Caki2 (cell line): Measurements from ENCODE around the gene ATG5. TPM values are rescaled to one million over a fixed set of nuclear protein-coding genes. Genes with fewer than 3 reads are reported as not detected.
"Not testable (repeated sequence)": the region's sequence is repeated elsewhere in the genome, so short reads cannot be mapped to it uniquely, and the experiment has no call there.

Experiments used
- DNase-seq: peaks from one replicate; pipeline ENCODE4 v3.0.0-alpha.2; 2015; ENCODE audit warnings: low read depth
- in situ Hi-C: cut with HindIII; loops from 2 replicates; pipeline ENCODE4 v1.10.0; 2016; ENCODE audit warnings: low sequenced_read_pairs, low pct_unique_long_range_greater_than_20kb, mixed read lengths
- total RNA-seq: library from RNA; depleted of rRNA; stranded (reverse); fragments of >200 nt; shearing (Covaris generic); gene quantifications from 2 replicates; pipeline ENCODE4 v1.2.3, GENCODE V29; 2014; ENCODE audit warnings: low replicate concordance

Gene ATG5
- total RNA-seq, 1 experiment from 2014 or later, result 40.7 TPM

DNA sequence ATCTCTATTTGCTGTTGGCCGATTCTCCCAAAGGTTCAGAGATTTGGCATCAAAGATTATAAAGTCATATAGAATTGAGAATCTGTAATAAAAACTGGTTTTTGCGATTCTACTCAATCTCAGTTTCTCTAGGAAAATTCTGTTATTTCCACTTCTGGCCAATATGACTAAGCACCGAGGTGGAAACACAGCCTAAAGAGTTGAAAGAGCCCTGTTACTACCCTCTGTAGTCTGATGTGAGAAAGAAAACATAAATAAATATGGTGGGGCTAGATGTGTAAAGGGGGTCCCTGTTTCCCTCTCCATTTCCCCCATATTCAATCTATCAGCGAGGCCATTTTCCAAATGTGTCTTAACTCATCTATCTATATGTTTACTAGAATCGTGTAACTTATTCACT lies 156.0 kb downstream of the ATG5 start:
- in situ Hi-C loops, result no loop called here
- no peak for DNase-seq

DNA sequence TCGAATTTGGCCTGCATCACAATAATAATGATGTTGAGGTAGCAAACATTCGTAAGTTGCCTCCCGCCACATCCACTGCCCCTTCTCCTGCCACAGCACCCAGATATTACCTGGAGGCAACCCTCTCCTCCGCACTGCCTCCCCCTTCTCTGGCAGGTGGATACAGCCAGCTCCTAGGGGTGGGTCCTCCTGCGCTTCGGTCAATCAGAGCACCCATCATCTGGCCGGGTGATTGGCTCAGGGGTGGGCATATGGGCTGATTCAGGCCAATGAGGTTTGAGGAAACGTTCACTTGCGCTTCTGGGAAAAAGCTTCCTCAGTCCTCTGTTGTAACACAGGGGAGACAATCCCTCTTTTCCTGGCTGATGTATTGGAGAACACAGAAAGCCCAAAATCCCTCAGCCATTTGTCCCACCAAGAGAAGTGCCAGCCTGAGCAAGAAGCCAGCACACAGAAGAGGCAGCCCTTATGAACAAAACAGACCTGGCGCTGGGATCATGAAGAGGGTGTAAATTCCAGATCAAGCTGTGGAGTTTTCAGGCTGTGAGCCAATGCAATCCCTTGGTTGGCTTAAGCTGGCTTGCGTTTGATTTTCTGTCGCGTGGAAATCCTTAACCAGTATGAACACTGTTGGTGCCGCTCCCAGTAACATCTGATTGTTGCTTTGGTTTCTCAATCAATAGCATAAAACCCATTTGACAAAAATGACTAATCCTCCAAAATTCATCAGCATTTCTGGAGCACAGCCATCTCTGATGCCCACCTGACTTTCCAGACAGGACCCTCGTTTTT lies 157.3 kb downstream of the ATG5 start:
- DNase-seq, result no peak
- in situ Hi-C loops, result no loop called here

- in situ Hi-C loops, result no loop called here
- DNase-seq, result no peak
Measured at GRCh38 chr6:106167096-106167814, 158.3 kb downstream of the ATG5 start.

GRCh38 chr6:106165885-106166485 lies 159.6 kb downstream of the ATG5 start:
- in situ Hi-C loops, result no loop called here
- DNase-seq, result peak; percentile 29

- DNase-seq, result no peak
- in situ Hi-C loops, result no loop called here
Measured at GRCh38 chr6:106163966-106164877, 161.3 kb downstream of the ATG5 start.

DNA sequence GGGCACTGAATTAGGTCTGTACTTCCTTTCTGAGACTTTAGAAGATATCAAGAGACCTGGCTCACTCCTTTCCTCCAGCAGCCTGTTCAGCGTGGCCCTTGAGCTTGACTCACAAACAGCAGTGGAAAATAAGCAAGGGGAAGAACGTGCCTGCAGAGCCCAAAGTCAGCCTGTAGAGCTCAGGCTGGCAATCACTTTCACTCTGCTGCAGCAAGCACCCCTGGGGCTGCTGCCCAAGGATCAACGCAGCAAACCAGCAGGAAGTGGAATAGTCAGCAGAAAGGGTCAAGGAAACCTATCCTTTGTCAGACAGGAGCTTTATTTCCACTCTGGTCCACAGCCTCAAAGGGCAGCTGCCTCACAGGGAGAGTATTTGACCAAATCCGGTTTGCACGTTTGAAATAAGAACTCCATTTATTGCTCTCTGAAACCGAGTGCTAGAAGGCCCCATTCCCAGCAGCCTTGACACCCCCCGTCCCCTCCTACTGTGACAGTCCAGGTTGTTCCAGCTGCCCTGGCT lies 162.1 kb downstream of the ATG5 start:
- no peak for DNase-seq
- in situ Hi-C loops, result no loop called here

- no peak for DNase-seq
- in situ Hi-C loops, result no loop called here
Measured at GRCh38 chr6:106162921-106163320, 162.6 kb downstream of the ATG5 start.

- in situ Hi-C loops, result no loop called here
- no peak for DNase-seq
Measured at GRCh38 chr6:106161893-106162292, 163.7 kb downstream of the ATG5 start.

DNA sequence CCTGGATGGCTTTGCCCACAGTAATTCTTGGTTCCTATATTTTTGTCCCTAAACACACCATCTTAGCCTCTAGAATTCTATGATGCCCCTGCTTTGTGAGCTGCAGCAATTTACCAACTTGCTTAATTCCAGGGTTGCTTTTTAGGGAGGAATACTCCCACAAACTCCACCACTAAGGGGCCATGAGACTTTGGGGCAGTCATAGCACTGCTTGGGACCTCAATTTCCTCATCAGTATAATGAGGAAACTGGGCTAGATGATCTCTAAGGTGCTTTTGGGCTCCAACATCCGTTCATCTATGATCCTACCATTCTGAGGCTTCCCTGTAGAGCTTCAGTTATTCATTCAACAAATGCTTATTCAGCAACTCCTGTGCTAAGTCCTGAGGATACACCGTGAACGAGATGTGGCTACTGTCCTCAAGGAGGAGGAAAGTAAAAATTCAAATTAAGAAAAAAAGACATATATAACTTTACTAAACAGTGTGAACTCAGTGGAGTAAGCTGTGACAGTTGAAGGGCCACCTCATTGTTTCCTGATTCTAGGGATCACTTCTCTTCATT lies 164.2 kb downstream of the ATG5 start:
- in situ Hi-C loops, result no loop called here
- DNase-seq, result no peak

DNA sequence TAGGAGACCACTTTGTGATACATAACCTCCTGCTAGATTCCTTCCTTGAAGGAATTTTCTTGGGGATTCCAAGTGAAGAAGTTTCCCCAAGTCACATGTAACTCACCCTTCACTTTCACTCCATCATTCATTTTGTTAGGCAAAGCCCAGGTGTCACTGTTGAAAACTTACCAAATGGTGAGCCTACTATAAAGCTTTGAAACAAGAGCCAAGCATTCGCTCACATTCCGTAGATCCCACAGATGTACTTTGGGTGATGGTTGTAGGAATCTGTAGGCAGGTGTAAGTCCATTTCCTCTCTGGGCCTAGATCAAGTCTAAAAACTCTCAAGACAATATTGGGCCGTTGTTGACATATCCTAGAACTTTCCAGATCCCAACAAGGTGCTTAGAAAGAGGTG lies 165.4 kb downstream of the ATG5 start:
- no peak for DNase-seq
- in situ Hi-C loops, result no loop called here

DNA sequence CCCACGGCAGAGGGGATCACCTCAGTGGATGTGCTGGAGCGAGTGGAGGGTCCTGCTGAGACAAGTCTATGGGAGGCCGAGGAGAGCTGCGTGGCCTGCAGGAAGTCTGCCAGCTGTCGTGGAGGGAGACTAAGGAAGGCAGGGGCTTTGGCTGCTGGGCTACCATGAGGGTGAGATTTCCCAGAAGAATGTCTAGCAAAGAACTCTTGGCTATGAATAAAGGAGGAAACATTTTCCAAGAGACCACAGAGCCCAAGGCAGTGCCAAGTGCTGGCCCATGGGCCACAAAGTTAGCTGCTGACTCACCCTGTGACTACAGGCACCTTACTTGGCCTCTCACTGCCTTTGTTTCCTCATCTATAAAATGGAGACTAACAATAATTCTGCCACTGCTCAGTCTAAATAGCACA lies 166.0 kb downstream of the ATG5 start:
- in situ Hi-C loops, result no loop called here
- DNase-seq, result no peak

DNA sequence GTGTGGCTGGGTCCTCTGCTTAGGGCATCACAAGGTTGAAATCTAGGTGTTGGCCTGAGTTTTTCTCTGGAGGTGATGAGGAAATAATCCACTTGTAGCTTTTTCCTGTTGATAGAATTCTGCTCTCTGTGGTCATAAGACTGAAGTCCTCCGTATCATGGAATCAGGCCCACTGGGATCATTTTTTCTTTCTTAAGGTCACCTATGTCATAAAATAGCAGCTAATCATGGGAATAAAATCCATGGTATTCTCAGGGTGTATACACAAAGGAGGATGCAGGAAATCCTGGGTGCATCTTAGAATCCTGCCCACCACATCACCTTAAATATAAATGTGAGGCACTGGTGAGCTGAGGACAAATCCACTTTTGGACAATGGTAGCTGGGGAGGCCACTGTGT lies 166.7 kb downstream of the ATG5 start:
- DNase-seq, result no peak
- in situ Hi-C loops, result no loop called here

GRCh38 chr6:106156863-106157262 lies 168.7 kb downstream of the ATG5 start:
- in situ Hi-C loops, result no loop called here
- no peak for DNase-seq

DNA sequence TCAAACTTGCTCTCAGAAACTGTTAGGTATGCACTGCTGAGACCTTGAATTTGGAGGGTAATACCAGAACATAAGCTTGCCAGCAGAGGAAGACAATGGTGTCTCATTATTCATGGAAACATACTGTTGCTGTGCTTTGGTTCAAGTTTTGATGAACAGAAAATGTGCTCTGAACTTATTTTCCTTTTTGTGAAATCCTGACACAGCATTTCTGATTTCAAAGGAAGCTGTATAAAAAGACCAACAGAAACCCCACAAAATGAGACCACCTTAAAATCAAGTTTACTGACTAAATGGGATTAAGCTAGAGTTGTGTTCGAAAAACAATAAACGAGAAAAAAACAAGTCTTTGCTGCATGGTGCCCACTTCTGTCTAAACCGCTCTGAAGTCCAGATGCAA lies 169.1 kb downstream of the ATG5 start:
- in situ Hi-C loops, result no loop called here
- no peak for DNase-seq

GRCh38 chr6:106155219-106155830 lies 170.2 kb downstream of the ATG5 start:
- in situ Hi-C loops, result no loop called here
- no peak for DNase-seq

GRCh38 chr6:106154326-106154725 lies 171.2 kb downstream of the ATG5 start:
- in situ Hi-C loops, result no loop called here
- DNase-seq, result no peak

DNA sequence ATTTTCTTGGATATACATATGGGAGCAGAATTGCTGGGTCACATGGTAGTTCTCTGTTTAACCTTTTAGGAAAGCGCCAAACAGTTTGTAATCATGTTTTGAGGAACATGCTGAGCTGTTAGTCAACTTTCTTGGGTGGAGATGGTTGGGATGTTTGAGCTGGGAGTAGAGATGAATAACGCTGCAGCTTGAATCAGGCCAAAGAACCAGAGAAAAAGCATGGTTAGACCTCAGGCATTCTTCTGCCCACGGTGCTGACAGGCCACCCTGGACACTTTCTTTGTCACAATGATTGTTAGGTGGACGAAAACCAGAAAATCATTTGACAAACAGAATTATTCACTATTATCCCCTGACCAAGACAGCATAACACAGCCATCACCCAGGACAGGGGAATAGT lies 172.6 kb downstream of the ATG5 start:
- in situ Hi-C loops, result no loop called here
- no peak for DNase-seq

DNA sequence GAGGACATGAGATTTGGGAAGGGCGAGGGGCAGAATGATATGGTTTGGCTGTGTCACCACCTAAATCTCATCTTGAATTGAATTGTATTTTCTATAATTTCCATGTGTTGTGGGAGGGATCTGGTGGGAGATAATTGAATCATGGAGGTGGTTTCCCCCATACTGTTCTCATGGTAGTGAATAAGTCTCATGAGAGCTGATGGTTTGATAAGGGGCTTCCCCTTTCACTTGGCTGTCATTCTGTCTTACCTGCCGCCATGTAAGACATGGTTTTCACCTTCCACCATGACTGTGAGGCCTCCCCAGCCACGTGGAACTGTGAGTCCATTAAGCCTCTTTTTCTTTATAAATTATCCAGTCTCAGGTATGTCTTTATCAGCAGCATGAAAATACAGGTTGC lies 173.1 kb downstream of the ATG5 start:
- in situ Hi-C loops, DNase-seq: not testable (repeated sequence)
